ENCODE data around the gene NRDE2.
"Not testable (repeated sequence)": the region's sequence is repeated elsewhere in the genome, so short reads cannot be mapped to it uniquely, and the experiment has no call there.

NRDE2 gene

DNA sequence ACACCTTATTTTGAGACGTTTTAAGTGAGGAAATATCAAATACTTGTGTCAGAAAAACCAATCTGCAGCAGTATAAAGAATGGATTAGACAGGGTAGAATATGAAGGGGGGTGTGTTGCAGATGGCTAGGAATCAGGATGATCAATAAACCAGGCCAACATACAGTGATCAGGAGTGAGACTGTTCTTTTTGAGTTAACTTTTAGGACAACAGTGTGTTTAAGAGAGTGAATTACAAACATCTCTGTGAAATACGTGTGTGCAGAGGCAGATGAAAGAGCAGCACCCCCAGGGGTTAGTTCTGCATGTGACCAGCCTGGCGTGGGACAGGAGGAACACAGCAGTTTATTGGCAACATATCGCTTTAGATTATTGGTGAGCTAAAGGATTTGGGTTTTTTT lies 10.6 kb upstream of the NRDE2 start:
- DNase-seq, result no peak

DNA sequence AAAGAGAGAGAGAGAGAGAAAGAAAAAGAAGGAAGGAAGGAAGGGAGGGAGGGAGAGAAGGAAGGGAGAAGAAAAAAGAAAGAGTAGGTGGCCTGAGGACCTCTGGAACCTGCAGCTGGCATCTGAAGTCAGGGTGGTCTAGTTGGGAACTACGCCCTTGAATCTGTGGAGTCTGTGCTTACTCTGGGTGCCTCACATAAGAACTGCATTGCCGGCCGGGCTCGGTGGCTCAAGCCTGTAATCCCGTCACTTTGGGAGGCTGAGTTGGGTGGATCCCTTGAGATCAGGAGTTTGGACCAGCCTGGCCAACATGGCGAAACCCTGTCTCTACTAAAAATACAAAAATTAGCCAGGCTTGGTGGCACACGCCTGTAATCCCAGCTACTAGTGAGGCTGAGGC lies 10.0 kb upstream of the NRDE2 start:
- no peak for DNase-seq

DNA sequence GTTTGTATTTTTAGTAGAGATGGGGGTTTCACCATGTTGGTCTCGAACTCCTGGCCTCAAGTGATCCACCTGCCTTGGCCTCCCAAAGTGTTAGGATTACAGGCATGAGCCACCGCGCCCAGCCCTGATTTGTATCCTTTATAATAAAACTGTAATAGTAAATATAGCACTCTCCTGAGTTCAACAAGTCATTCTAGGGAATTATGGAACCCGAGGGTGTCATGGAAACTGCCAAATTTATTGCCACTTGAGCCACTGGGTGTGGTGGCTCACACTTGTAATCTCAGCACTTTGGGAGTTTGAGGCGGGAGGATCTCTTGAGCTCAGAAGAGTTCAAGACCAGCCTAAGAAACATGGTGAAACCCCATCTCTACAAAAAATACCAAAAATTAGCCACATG lies 9.5 kb upstream of the NRDE2 start:
- DNase-seq, result not testable (repeated sequence)

GRCh38 chr14:90336985-90337384 lies 5.2 kb upstream of the NRDE2 start:
- DNase-seq, result no peak

DNA sequence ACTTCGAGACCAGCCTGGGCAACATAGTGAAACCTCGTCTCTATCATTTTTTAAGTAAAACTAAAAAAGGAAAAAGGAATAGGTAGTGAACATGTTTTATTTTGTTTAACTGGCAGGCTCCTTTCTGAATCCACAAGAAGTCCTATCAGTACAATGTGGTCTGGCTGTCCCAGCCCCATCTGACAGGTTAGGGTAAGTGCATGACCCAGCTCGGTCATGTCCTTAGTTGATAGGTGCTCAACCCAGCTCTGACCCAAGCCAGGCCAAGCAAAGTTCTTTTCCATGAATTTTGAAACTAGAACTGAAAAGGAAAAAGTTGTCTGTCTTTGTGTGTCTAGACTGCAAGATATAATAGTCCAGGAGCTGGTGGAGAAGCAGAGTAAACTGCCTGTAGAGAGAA lies 4.7 kb upstream of the NRDE2 start:
- no peak for DNase-seq

GRCh38 chr14:90332271-90332584 lies 487 bp upstream of the NRDE2 start:
- no peak for DNase-seq

DNA sequence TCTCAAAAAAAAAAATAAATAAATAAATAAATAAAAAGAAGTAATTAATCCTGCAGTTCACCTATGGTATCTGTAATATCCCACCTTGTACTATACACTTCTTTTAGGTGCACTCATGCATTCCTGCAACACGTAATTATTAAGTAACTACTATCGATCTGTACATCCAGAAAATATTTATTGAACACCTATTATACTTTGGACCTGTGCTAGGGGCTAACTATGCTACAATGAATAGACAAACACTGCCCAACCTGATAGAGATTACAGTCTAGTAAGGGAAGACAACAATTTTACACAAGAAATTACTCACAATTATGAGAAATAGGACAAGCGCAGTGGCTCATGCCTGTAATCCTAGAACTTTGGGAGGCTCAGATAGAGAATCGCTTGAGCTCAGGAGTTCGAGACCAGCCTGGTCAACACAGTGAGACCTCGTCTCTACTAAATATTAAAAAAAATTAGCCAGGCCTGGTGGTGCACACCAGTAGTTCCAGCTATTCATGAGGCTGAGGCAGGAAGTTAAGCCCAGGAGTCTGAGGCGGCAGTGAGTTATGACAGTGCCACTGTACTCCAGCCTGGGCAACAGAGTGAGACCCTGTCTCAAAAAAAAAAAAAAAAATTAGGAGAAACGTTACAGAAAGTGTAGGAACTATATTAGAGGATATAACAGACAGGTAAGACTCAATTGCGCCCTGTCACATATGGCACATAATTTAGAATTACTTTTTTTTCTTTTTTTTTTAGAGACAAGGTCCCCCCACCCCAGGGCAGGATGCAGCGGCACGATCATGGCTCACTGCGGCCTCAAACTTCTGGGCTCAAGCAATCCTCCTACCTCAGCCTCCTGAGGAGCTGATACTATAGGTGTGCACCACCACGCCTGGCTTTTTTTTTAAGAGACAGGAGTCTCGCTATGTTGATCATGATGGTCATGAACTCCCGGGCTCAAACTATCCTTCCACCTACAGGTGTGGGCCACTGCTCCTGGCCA lies 1.2 kb downstream of the NRDE2 start:
- no peak for DNase-seq

DNA sequence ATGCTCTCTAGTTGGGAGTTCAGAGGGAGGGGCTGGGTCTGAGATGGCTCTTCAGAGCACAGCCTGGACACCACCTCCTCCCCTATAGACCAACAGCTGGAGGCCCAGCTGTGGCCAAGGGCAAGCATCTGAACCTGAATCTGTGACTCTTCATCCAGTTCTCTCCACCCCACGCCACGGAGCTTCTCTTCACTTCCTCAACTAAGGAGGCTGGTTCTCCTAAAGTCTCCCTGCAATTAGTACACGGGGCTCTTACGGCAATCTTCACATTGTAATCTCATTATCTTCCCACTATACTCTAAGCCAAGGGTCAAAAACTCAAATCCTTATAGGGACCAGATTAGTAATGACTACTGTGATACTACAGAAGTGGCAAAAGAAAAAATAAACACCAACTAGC lies 9.8 kb downstream of the NRDE2 start:
- DNase-seq, result no peak

GRCh38 chr14:90319634-90320541 lies 11.9 kb downstream of the NRDE2 start:
- DNase-seq, result no peak

DNA sequence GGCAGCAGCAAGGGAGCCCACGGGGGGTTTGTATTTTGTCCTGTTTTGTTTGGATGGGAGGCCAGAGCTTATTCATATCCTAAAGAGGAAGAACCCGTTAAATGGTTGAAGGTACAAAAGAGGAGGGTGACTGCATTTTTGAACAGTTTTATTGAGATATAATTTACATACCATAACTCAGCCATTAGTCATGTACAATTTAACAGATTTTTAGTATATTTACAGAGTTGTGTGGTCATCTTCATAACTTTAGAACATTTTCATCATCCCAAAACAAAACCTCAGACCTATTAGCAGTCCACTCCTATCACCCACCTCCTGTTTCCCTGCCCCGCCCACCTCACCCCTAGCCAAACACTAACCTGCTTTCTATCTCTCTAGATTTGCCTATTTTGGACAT lies 12.6 kb downstream of the NRDE2 start:
- no peak for DNase-seq

- no peak for DNase-seq
These were observed 13.7 kb downstream of the NRDE2 start for GRCh38 chr14:90318016-90318415.

DNA sequence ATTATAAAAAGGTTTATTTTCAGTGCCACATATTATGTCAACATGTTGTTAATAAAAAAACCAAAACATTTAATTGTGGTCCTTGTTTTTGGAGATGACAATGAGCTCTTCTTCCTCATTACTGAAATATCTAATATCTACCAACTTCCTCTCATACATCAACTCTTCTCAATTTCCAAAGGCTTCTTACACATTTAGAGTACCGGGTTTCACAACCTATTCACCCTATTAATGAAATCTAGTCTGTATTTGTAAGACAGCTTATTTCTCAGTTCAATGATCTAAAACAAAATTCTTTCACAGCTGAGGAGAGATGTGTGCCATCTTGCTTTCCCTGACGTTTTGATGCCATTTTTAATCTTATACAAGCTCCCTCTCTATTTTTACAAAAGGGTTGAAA lies 14.5 kb downstream of the NRDE2 start:
- DNase-seq, result no peak

GRCh38 chr14:90308561-90308960 lies 23.2 kb downstream of the NRDE2 start:
- no peak for DNase-seq

GRCh38 chr14:90305176-90305601 lies 26.6 kb downstream of the NRDE2 start:
- DNase-seq, result no peak

GRCh38 chr14:90304502-90304901 lies 27.2 kb downstream of the NRDE2 start:
- no peak for DNase-seq

DNA sequence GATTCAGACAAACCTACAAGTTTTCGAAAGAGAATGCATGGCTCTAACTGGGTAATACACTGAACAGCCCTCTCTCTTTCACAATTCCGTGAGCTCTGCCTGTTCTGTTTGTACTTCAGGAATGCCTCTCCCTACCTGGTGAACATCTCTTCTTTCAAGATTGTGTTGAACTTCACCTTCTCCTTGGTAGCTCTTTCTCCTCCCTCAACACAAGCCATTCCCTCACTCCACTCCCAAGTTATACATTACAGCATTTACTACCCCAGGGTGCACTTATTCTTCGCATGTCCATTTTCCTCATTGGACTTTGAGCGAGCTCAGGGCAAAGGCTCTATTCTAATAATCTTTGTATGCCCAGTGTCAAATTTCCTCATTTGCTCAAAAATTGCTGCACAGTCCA lies 28.3 kb downstream of the NRDE2 start:
- DNase-seq, result no peak

- DNase-seq, result no peak
These were observed 29.0 kb downstream of the NRDE2 start for GRCh38 chr14:90302529-90303303.

DNA sequence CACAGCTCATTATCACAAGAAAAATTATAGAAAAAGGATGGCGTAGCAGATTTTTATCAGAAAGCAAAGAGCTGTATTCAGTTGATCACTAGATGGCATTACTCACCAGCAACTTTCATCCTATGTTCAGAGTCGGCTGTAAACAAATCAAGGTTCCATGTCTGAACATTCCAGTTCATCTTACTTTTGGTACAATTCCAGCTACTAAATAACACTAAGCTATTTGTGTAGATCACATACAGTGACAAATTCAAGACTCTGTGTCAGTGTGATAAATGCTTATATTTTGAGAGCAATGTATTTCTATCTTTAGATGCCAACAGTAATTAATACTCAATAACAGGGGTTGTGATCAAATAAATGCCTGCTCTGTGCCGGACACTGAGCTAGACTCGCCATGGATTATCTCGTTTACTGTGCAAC lies 30.1 kb downstream of the NRDE2 start:
- no peak for DNase-seq

- no peak for DNase-seq
These were observed 30.6 kb downstream of the NRDE2 start for GRCh38 chr14:90301122-90301521.

GRCh38 chr14:90300611-90301047 lies 31.1 kb downstream of the NRDE2 start:
- no peak for DNase-seq

DNA sequence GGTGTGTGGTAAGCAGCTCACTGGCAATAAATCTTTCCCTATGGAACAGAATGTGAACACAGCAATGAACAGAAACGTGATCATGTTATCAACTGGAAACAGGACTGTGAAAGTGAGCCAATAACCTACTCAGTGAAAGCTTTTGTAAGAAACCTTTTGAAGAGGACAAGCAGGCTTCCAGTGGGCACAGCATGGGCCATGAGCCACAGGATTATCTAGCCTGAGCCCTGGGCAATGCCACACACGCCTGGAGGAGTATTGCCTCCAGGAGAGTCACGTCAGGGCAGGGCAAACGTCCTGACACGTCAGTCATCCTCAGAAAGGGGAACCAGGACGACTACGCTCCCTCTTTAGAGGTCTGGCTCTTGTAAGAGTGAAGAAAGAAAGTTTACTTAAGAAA lies 32.3 kb downstream of the NRDE2 start:
- no peak for DNase-seq

- no peak for DNase-seq
These were observed 33.7 kb downstream of the NRDE2 start for GRCh38 chr14:90297876-90298629.
